GM21576 (cell line): ENCODE results near the gene SGCG.
A peak's percentile ranks its signal among the peaks of the same experiment; 100 is the strongest.
"Not testable (repeated sequence)": the region's sequence is repeated elsewhere in the genome, so short reads cannot be mapped to it uniquely, and the experiment has no call there.

Experiments used
- ATAC-seq: cut with Tn5 transposase; IDR thresholded peaks from one replicate; pipeline ENCODE4 v1.9.1; 2021; ENCODE audit warnings: mild to moderate bottlenecking, moderate library complexity; ENCODE audit not compliant: unreplicated experiment

SGCG gene

DNA sequence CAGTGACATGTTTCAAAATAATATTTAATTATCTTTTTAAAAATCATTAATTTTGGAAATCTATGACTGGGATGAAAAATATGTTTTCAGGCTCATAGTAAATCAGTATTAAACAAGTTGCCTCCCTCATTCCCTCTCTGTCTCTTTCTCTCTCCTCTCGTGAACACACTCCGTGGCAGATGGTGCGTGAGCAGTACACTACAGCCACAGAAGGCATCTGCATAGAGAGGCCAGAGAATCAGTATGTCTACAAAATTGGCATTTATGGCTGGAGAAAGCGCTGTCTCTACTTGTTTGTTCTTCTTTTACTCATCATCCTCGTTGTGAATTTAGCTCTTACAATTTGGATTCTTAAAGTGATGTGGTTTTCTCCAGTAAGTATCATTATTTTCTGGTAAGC, 22.7 kb downstream of the SGCG start:
- no peak for ATAC-seq

DNA sequence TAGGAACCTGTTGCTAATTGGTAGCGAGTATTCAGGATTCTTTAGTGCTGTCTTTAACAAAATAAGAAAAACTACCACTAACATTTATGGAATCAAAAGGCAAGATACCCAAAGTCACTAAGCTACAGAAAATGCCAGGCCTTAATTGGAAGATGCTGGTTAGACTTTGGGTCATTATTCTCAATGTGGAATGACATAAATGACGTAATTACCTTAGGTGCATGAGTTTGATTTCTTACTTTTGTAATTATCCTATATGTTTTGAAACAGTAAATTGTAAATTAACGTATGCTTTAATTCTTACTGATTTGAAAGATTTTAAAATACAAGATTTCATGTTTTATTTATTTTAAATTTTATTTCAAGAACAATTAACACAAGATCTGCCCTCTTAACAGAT, 25.0 kb downstream of the SGCG start:
- no peak for ATAC-seq

DNA sequence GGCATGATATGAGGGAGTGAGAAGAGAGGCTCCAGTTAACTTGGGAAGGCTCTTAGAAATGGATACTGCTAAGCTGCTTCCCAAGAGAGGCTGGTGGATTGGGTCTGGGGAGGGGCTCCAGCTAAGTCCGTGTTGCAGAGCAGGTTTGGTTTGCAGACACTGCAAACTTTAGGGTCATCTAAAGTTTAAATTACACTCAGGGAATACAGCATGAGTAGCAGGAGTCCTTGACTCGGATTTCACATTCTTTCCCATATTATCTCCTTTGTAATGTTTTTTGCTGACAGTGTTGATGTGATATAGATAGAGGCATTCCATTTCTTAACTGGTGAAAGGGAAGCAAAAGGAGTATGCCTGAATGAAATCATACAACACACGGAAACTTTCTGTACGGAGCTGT, 31.9 kb downstream of the SGCG start:
- ATAC-seq: no peak

DNA sequence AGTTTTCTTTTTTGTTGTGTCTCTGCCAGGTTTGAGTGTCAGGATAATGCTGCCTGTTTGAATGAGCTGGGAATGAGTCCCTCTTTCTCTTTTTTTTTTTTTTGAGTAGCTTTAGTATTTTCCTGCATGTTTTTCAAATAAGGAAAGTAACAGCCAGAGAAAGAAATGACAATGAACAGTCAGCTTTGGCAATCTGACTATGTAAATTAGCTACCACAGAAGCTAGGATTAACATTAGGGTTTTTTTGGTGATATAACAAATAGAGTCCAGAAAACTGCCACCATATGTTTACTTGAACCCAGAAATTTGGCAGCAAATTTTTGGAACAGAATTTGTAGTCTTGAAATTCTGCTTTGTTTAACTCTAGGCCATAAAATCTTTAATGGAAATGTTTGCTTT, 50.5 kb downstream of the SGCG start:
- no peak for ATAC-seq

DNA sequence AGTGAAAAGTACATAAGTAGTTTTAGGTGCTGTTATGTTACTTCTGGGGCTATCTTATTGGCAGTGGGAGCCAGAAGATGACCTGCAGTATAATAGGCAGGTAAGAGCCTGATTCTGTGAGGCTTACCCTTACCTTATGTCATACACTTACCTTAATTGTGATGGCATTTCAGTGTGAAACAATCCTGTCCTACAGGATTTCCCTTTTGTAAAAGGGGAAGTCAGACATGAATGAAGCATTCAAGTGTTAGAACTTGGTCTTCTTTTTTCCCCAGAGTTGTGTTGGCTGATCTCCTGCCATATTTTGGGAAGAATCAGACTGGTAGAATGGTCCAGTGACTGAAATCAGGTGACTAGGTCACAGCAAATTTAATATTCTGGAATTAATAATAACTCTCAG, 55.2 kb downstream of the SGCG start:
- ATAC-seq: no peak

DNA sequence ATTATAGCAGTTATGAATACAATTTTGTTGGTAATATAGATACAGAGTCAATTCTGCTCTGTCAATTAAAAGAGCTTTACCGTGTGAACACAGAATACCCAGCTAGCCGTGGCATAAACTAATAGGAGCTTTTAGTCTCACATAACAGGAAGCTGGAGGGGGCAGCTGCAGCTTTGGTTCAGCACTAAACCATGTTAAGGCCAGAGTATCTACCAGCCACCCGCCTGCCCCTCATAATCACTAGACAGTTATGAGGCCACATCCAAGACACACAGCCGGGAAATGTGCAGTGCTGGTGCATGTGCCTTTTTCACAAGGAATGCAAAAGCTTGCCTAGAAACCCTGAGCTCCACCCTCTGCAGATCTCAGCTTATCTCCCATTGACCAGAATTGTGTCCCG, 62.3 kb downstream of the SGCG start:
- no peak for ATAC-seq

DNA sequence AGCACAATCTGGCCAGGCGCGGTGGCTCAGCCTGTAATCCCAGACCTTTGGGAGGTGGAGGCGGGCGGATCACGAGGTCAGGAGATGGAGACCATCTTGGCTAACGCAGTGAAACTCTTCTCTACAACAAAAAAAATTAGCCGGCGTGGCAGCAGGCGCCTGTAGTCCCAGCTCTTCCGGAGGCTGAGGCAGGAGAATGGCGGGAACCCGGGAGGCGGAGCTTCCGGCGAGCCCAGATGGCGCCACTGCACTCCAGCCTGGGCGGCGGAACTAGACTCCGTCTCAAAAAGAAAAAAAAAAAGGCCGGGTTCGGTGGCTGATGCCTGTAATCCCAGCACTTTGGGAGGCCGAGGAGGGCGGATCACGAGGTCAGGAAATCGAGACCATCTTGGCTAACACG, 67.6 kb downstream of the SGCG start:
- ATAC-seq: not testable (repeated sequence)

DNA sequence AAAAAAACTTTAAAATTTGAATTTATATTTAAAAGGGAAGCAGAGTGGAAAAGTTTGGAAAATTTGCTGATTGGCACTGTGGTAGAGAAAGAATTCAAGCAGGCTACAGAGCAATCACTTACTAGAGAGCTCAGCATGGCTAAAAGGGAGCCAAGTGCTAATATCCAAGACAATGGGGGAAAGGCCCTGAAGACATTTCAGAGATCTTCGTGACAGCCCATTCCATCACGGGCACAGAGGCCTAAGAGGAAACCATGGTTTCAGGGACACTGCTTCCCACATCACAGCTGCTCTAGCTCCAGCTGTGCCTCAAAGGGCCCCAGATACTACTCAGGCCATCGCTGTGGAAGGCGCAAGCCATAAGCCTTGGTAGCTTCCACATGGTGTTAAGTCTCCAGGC, 73.7 kb downstream of the SGCG start:
- ATAC-seq: no peak

DNA sequence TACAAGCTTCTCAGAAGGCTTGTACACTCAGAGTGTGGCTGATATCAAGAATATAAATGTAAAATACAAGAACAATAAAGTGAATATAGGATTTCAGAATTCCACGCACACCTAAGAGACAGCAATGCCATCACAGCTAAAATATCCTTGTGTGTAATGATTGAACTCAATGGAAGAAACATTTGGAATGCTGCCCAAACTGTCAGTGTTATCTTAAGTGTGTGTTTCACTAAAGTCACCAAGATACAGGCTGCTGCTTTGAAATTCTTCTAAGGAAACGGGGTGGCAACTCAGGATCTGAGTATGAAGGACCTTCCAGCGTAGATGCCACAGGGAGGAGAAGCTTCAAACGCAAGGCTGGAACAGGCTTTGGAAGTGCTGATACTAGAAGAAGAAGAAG, 86.8 kb downstream of the SGCG start:
- ATAC-seq: no peak

DNA sequence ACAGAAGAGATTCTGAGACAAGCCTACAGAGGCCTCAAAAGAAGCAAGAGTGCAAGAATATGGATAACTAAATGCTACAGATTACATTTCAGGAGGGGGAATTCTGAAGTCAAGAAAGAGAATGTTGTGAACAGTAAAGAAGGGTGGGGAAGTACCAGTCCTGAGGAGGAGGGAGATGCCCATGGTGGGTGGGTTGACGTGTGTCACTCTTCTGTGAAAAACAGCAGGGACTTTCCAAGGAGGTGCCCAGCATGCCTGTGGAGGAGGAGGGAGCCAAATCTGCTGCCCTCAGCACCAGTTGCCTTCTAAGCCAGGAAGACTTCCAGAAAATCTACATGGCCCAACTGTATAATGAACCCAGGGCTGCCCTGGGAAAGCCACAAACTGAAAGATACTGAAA, 87.7 kb downstream of the SGCG start:
- ATAC-seq: peak; percentile 76

DNA sequence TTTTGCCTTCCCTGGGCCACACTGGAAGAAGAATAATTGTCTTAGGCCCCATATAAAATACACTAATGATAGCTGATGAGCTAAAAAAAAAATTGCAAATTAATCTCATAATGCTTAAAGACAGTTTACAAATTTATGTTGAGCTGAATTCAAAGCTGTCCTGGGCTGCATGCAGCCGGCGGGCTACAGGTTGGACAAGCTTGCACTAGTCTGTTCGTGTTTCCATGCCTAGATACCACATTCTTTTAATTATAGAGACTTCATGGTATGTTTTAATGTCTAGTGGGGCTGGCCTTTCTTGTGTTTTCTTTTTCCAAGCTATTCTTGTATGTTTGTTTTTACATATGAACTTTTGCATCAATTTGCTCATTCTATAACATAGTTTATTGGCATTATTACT, 90.6 kb downstream of the SGCG start:
- ATAC-seq: no peak

DNA sequence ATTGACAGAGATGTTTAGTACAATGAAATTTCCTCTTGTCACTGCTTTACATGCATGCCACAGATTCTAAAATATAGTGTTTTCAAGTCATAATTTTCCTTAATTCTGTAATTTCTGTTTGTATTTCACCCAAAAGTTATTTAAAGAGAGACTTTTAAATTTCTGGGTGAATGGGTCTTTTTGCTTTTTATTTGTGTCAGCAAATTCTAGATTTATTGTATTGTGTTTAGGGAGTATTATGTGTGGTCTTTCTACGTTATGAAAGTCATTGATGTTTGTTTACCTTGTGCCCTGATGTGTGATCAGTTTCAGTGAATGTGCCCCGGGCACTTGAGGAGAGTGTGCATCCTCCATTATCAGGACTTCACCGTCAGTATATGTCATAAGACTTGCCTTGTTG, 92.7 kb downstream of the SGCG start:
- no peak for ATAC-seq

DNA sequence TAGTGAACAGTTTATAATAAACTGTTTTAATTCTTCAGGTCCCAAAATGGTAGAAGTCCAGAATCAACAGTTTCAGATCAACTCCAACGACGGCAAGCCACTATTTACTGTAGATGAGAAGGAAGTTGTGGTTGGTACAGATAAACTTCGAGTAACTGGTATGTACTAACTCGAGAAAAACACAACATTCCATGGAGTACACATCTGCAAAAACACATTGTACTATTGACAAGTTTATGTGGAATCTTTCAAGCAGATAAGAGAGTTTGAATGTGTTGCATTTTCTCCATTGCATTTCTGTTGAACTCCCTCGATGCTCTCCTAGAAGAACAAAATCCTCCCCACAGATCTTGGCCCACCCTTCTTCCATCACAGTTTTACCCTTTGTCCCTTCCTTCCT, 98.5 kb downstream of the SGCG start:
- no peak for ATAC-seq

DNA sequence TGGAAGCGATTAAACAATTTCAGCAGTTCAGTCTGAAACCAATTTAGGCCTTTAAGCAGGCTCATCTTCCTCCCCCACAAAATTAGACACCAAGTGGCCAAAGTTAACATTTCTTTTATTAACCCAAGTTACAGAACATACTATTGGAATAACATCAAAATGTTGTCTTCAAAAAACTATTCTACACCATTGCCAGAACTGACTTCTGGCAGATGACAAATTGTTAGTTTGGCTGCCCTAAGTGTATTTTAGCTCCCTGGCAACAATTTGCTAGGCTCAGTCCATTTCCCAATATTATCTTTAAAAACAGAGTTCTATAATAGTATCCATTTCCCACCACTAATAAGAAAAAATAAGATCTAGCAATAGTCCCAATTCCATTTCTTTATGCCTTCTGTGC, 107.8 kb downstream of the SGCG start:
- no peak for ATAC-seq

DNA sequence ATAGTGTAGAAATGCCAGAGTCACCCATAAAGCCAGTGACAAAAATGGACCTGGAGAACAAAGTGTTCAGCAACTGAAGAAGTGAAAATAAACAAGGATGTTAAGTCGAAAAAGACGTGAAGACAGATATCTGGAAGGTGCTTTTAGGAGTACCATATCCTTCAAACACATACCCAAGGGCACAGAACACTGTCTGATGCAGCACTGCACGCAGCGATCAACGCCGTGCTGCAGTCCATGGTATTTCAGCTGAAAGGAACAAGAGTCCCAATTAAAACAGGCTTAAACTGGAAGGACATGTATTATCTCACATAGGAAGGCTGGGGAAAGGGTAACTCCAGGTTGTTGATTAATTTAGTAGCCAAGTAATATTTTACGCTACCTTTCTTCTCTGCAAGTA, 108.2 kb downstream of the SGCG start:
- no peak for ATAC-seq

DNA sequence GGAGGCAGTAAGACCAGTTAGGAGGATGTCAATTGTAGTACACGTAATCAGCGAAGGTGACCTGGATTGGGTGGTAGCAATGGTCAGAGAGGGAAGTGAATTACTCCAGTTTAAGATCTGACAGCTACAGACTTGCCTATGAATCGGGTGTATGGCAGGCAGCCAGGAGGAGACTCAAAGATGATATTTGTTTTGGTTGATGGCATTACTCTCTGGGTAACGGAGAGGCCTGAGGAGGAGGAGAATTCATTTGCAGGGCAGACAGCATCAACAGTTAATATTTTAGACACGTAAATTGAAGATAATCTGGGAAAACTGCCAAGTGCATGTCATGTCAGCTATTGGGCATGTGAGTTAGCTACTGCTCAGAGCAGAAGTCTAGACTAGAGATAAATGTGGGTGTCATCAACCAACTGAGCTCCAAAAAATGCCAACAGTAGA, 109.2 kb downstream of the SGCG start:
- no peak for ATAC-seq

DNA sequence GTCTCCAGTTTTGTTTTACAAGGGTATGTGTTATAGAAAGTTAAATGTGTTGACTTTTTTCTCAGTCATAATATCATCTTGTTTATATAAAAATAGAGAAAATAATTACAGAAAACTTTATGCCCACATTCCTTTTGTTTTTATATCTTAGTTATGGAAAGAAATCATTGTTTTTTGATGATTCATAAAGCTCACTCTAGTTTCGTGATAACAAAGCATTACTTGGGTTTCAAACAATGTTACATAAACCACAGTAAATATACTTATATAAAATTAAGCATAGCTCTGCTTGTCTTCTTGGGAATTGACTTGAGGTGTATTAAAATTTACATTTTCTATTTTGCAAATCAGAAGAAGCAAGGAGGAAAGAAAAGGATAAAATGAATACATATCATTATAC, 111.8 kb downstream of the SGCG start:
- ATAC-seq: no peak

DNA sequence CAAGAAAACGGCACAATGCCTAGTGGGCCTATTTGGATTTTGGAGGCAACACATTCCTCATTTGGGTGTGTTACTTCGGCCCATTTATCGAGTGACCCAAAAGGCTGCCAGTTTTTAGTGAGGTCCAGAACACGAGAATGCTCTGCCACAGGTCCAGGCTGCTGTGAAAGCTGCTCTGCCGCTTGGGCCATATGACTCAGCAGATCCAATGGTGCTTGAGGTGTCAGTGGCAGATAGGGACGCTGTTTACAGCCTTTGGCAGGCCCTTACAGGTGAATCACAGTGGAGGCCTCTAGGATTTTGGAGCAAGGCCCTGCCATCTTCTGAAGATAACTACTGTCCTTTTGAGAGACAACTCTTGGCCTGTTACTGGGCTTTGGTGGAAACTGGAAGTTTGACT, 134.1 kb downstream of the SGCG start:
- not testable (repeated sequence) for ATAC-seq

DNA sequence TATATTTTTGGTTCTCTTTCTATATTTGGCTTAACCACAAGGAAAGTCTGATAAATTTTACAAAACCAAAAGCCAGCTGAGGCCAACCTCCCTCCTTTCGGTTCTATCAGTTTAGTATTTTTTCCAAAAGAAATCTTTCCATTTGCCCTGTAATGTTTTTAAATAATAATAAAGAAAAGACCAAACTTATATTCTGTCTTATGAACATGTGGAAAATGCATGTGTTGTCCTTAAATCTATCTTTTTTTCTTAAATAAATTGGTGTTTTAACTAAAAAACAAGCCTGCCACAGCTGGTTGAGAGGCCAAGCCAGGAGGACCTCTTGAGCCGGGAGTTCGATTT, 139.1 kb downstream of the SGCG start:
- no peak for ATAC-seq

DNA sequence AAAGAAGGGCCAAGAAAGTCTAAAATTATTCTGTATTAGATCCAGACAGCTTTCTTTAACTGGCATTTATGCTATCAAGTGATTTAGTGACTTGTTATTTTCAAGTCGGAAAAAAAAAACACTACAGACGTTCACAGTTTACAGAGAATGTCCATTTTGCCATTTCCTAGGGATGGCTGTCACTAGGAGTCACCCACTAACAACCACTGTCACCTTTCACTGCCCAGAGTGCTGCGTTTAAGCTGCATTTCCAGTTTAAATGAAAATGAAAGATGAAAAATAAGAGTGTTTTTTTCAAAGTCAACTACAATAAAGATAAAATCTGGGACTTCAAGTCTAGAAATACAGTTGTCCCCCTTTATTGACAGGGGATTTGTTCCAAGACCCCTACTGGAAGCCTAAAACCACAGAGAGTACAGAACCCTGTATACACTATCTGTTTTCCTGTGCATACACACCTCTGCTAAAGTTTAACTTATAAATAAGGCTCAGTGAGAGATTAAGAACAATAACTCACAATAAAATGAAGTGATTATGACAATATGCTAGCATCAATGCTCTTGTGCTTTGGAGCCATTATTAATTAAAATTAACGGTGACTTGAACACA, 140.3 kb downstream of the SGCG start:
- ATAC-seq: no peak

DNA sequence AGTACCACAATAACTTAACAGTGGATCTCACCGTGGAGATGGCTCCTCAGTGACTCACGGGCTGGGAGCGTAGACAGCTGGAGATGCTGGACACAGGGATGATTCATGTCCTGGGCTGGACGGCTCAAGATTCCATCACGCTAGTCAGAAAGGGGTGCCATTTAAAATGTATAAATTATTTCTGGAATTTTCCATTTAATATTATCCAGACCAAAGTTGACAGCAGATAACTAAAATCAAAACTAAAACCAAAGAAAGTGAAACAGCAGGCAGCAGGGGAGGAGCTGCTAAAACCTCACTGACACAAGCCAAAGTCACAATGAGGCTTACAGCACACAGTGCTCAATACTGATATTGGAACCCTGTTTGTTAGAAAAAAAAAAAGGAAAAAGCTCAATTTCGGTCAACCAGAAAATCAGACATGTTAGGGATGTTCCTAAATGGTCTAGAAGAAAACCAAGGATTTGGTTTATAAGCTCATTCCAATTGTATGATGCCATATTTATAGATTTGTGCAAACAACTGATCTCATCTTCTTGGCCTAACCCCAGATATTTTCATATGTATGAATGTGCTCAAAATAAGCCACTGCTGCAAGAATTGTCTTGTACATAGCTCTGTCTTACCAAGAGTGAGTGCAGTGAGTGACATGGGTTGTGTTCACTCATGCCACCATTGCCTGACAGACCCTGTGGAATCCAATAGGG, 140.9 kb downstream of the SGCG start:
- peak; percentile 78 for ATAC-seq

DNA sequence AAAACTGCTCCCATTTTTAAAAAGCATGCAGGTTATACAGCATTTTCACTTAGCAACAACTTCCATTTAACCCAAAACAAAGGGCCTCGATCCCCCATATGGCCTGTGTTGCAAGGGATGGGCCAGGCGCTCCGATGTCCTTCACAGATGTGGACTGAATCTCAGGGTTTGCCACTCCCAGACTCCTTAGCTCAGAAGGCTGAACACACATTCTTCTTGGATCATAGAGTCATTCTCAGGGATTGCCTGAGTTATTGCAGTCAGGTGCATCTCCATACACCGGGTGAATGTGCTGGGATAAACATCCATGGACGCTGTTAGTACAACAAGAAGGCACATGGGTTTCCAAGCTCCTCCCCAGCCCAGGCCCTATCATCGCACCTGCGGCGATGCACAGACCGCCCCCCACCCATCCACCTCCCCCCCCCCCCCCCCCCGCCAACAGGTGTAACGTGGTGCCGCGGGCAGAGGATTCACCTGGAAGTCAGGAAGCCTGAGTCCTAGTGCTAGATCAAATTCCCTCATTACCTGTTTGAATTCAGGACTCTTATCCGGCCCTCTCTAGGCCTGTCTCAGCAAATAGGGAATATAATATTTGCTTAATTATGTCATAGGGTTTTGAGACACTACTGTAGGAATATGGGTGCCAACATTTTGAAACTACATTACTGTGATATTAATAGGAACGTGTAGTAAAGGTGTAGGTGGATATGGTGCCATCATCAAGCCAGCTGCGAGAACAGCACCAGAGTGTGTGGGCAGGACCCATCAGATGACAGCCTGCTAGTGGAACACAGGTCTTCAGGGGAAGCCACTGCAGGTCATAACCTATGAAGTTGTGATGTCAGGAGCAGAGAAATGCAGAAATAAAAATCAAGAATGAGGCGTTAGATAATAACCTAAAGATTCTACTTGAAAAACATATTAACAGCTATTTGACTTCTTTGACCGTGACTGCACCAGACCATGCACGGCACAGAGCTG, 141.9 kb downstream of the SGCG start:
- no peak for ATAC-seq
